Measurements from ENCODE around the gene NOTCH3.

Gene NOTCH3

GRCh38 chr19:15200553-15201364, at the start of gene NOTCH3:
Gene NOTCH3, minus strand, starts transcription at chr19:15200995. Its CDS starts 90 bp downstream, at chr19:15200905.
- DNase-seq: no peak

DNA sequence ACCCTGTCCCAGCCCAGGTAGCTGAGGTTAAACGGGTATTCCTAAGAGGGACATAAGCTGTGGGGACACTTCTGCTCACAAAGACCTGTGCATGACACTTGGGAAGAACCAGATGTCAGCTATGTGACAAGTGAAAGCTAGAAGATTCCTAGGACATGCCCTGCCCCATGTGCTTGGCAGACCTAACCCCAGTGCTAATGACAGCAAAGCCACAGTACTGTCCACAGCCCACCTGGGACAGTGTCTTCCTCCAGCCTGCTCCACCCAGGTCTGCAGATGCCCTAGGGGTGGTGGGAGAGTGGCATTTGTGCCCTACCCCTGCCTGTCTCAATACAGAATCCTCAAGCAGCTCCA, 49.8 kb upstream of the NOTCH3 start:
- no peak for DNase-seq

DNA sequence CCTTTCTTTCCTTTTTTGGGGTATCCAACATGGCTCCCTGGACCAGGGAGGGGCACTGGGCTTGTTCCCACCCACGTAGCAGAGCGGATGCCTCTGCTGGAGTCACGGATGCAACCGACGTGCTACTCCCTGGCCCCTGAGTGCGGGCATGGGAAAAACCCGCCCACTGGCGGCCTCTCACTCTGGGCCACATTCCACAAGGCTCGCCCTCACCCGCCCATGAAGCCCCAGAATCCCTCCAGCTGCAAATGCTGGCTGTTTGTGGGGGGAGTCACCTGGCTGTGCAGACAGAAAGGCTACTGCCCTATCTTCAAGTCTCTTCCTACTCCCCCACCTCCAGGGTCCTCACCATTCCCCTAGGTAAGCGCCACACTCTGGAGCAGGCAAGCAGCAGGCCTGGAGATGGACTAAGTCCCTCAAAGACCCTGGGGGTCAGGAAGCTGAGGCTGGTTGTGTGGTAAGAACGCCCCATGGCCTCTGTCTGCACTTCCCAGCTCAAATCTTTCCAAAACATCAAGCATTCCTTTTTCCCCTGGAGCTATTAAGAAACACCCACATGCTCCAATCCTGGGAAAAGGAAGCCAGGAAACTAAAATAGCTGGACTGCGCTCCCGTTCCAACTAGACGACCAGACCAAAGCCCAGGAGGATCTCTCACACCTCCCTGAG, 49.3 kb upstream of the NOTCH3 start:
- DNase-seq: peak; percentile 86

DNA sequence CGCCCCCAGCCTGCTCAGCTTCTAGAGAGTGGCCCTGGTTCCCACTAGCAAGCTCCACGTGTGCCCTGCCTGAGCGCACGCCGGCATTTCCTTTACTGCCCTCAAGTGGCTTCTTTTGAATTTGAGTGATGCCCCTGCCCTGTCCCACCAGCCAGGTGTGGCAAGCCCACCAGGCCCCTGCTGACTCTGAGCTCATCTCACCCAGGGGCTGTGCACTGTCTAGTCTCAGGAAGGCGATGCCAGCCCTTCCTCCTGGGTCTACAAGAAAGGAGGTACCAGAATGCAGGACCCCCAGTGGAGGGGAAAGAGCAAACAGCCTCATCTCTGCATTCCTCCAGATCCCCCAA, 48.7 kb upstream of the NOTCH3 start:
- DNase-seq: no peak

GRCh38 chr19:15248648-15249527, 48.1 kb upstream of the NOTCH3 start:
- peak; percentile 91 for DNase-seq

DNA sequence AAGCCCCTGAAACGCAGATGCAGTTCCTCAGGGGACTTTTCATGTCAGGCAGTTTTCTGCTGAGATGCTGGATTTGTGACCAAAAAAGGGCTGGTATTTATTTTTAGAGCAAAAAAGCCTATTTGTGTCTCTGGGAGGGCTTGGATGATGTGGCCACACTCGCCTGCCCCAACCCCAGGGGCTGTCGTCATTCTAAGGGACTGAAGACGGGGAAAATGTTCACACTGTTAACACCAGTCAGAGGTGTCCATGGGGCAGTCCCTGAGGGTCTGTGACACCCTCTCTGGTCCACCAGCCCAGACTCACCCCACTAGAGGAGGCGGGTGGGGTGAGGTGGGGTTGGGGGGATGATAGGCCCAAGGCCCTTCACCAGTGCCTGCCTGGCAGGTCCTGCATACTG, 47.3 kb upstream of the NOTCH3 start:
- DNase-seq: no peak

DNA sequence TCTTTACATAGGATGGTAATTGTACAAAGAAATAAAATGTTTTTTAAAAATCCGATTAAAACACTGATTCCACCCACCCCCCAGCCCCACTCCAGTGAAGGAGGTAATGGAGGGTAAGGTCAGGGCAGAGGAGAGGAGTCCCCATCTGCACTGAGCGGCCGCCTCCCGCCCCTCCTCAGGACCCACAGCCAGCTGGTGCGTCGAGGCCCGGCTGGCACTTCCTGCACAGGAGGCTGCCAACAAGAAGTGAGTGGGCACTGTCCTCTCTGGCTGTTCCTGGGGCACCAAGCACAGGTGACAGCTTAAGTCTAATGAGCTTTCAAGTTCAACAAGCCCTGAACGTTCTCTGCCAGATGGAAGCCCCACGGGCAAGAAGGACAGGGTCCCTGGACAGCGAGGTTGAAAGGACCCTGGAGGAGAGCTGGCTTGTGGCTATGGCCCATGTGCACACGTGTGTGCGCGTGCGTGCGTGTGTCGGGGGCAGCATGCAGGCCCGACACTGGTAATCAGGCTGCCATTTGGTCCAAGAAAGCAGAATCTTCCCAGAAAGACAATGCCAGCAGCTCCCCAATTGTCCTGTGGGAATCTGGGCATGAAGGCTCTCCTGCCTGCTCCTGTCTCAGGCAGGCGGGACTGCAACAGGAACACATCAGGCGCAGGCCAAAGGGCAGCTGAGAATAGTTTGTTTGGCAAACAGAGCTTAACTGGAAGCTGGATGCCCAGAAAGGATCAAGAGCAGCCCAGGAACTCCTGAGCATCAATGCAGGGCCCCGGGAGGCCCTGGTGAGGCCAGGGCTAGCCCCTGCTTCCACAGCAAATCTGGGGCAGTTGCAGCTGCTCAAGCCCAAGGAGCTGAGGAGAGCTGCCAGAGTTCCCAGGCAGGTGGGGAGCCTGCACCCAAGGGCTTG, 46.6 kb upstream of the NOTCH3 start:
- DNase-seq: no peak

- DNase-seq: no peak
Measured at GRCh38 chr19:15246198-15246481, 45.3 kb upstream of the NOTCH3 start.

GRCh38 chr19:15245370-15246197, 44.8 kb upstream of the NOTCH3 start:
- DNase-seq: no peak

DNA sequence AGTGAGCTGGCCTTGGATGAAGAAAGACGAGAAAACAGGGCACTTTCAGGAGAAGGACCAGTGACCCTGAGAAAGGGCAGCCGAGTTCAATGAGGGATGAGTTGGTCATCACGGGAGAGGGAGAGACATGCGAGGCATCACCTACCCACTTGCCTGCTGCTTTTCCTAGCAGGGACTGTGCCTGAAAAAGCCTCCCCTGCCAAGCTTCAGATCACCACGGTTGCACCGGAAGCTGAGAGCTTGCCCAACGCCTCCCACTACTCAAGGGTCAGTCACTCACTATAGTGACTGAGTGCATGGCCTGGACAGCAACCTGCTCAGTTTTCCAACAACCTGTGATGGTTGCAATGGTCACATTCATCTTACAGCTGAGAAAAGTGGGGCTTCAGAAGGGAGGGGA, 44.0 kb upstream of the NOTCH3 start:
- DNase-seq: no peak

DNA sequence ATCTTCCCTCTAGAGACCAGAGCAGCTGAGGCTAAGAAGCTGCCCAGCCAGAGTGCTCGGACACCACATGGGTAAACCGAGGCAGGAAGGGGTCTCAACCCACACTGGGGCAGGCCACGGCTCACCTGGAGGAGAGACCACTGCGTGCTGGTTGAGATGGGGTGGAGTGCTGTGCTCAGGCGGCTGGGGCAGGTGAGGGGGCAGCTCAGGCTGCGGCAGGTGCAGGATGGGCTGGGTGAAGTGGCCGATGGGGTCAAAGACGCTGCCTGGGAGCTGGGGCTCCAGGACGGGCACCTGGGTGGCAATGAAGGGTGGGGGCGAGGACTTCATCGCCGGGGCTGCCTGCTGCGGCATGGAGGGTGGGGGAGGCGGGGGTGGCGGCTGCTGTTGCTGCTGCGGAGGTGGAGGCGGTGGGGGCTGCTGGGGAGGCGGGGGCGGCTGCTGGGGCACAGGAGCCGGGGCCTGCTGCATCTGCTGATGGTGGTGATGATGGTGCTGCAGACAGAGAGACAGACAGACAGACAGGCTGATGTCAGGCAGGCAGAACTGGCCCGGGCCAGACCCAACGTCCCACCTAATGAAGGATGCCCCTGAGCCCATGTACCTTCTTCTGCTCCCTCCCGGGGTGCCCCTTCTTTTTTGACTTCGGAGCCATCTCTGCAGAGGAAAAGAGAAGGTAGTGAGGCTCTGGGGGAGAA, 43.5 kb upstream of the NOTCH3 start:
- DNase-seq: no peak

GRCh38 chr19:15243236-15243957, 42.6 kb upstream of the NOTCH3 start:
- DNase-seq: no peak

DNA sequence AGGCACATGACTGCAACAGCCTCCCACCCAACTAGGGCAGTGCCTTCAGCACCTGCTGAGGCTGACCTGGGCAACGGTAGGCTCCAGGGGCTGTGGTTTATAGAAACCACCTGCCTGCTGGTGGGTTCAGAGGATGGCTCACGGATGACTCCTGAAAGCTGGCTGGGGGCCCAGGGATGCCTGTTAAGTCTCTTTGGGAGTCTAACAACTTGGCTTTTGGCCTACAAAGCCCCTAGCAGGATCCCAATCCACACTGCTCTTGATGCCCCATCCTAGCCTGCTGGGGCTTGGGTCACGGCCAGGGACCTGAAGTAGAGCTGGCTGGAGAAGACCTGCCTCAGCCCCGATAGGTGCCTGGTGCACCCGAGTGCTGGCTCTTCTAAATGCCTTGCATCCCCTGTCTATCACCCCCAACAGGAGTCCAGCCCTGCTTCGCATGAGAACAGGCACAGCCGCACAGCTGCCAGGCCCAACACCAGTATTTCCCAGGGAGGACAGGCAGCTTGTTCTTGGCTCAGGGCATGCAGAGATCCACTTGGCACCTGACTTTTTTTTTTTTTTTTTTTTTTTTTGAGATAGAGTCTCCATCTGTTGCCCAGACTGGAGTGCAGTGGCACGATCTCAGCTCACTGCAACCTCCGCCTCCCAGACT, 40.6 kb upstream of the NOTCH3 start:
- DNase-seq: no peak

GRCh38 chr19:15240515-15240914, 39.7 kb upstream of the NOTCH3 start:
- no peak for DNase-seq

DNA sequence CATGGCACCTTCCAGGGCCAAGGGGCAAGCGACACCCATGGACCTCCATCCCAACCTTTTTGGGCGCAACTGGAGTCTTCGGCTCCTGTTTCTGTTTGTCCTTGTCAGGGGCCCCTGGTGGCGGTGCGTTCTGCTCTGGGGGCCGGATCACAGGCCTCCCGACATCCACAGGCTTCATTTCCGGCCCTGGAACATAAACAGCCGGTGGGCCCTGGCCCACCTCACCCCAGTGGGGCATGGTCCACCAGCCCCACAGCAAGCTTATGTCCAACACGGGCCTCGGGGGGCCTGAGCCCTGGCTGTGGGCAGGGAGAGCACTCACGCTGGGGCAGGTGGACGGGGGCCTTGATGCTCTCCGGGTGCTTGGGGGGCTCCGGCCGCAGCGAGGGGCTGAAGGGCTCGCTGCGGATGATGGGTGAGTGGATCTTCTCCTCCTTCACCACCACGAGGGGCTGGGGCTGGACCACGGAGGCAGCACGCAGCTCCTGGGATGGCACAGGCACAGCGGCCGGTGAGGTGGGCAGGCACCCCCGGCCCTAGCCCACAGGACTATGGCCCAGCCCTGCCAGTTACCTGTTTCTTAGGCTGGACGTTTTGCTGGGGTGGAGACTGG, 38.6 kb upstream of the NOTCH3 start:
- no peak for DNase-seq

GRCh38 chr19:15238639-15239155, 37.9 kb upstream of the NOTCH3 start:
- DNase-seq: no peak

- no peak for DNase-seq
Measured at GRCh38 chr19:15237759-15238638, 37.2 kb upstream of the NOTCH3 start.

- no peak for DNase-seq
Measured at GRCh38 chr19:15236886-15237285, 36.1 kb upstream of the NOTCH3 start.

All from fibroblast of upper back skin (primary cell).